HG03460 (cell line): ENCODE results near the gene CDH4.

ENCODE experiments used
- ATAC-seq: cut with Tn5 transposase; IDR thresholded peaks from one replicate; pipeline ENCODE4 v1.9.1; 2021; ENCODE audit not compliant: unreplicated experiment

Gene CDH4

GRCh38 chr20:61659246-61659993, 407.4 kb downstream of the CDH4 start:
- ATAC-seq: no peak

DNA sequence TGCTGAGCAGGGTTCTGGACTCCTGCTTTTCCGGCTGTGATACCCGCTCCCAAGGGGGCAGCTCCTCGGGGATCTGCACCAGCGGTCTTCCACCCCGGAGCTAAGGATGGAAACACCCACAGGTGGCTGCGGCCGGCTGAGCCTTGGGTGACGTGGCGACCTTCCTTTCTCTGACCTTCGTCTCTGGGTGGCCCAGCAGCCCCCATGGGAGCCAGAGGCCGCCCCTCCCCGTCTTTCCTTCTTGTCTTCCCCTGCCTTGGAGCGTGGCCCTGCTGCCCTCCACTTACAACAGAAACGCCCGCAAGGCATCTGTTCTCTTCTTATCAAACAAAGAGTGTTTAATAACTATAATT, 407.9 kb downstream of the CDH4 start:
- no peak for ATAC-seq

GRCh38 chr20:61660559-61660958, 408.5 kb downstream of the CDH4 start:
- no peak for ATAC-seq

DNA sequence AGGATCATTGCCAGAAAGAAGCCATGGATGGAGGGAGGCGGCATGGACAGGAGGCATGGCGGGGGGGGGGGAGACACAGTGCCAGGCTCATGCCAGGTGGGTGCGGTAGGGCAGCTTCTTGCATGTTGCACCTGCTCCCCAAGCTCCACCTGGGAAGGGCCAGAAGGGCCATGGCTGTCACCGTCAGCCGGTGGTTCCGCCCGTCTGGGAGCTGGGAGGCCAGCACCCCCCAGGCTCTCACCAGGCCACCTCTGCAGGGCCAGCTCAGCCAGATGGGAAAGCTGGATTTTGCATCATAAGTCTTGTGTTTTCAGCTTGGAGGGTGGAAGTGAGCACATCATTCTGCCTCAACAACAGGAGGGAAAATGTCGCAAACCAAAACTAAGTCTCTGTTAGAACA, 409.0 kb downstream of the CDH4 start:
- ATAC-seq: no peak

- no peak for ATAC-seq
These were observed 409.5 kb downstream of the CDH4 start for GRCh38 chr20:61661583-61661982.

DNA sequence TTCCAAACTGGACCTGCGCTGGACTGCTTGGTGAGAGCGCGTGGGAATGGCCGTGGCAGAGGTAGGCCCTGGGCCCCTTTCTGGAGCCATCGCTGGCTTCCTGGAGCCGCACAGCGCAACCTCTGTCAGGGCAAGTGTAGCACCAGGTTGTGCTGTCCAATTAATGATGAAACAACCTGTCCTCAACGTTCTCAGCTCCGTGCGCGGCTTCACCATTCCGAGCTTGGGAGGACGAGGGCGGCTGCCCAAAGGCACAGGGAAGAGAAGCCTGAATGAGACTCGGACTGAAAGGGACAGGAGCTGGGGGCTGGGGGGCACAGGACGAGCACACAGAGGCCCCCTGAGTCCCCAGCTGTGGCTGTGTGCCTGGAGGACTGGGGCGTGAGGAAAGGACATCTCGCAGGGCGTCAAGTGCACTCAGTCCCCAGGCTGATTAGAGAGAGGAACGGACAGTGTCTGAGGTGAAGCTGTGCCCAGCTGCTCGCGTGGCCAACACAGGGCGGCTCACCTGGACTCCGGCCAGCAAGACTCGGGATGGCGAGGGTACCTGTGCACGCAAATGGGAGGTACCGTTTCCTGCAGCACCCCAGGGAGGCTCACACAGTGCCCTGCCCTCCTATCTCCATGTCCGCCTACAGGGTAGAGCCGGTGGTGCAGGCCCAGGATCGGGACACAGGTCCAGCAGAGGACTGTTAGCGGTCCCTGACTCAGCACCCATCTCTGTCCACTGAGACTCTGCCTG, 410.3 kb downstream of the CDH4 start:
- no peak for ATAC-seq

- ATAC-seq: no peak
These were observed 410.9 kb downstream of the CDH4 start for GRCh38 chr20:61662968-61663331.

- ATAC-seq: no peak
These were observed 411.7 kb downstream of the CDH4 start for GRCh38 chr20:61663521-61664425.

DNA sequence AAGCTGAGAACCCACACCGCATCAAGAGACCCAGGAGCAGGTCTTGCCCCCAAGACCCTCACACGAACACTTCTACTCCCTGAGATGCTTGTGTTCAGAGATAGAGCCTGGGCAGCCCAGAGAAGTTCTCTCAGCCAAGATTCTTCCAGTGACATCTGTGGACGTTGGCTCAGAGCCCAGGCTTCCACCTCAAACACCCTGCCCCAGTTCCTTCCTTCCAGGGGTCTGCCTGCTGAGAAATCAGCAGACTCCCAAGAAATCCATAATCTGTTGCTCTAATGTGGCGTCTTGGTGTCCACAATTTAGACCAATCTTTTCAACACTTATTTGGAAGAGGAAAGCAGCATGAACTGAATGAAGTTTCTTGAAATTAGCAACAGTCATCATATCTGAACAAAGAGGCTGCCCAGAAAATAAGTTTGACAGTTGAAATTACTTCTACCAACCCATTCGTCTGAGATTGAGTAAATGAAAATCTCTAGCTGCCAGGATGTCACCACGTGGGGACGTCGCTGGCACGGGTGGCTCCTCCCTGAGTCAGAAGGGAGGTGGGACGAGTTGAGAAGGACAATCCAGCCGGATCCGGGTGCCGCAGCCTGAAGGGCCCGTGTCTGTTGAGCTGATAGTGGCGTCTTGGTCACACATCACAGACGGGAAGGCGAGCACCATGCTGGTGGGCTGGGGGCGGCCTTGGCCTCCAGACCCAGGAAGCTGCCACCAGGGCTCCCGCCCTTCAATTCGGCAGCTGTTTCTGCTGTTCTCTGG, 412.7 kb downstream of the CDH4 start:
- no peak for ATAC-seq

GRCh38 chr20:61665528-61666470, 413.7 kb downstream of the CDH4 start:
- no peak for ATAC-seq

GRCh38 chr20:61666471-61666832, 414.4 kb downstream of the CDH4 start:
- no peak for ATAC-seq

GRCh38 chr20:61667056-61667792, 415.2 kb downstream of the CDH4 start:
- ATAC-seq: no peak

- ATAC-seq: no peak
These were observed 416.1 kb downstream of the CDH4 start for GRCh38 chr20:61668065-61668650.

GRCh38 chr20:61668771-61669503, 416.9 kb downstream of the CDH4 start:
- no peak for ATAC-seq

DNA sequence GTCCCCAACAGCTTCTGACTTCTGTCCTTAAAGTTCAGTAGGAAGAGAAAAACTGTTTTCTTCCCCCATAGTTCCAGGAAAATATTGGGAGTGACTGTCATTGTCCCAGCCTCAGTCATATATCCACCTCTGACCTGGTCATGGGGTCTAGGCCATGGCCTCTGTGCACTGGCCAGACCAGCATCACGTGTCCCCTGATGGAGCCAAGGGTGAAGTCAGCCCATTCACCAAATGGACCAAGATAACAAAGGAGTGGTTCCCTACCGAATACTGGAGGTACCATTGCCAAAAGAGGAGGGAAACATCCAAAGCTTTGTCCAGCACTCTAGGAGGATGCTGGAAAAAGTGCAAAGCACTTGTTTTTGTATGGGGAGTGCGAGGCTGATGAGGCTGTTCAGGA, 418.2 kb downstream of the CDH4 start:
- ATAC-seq: no peak

GRCh38 chr20:61671559-61671958, 419.5 kb downstream of the CDH4 start:
- no peak for ATAC-seq

DNA sequence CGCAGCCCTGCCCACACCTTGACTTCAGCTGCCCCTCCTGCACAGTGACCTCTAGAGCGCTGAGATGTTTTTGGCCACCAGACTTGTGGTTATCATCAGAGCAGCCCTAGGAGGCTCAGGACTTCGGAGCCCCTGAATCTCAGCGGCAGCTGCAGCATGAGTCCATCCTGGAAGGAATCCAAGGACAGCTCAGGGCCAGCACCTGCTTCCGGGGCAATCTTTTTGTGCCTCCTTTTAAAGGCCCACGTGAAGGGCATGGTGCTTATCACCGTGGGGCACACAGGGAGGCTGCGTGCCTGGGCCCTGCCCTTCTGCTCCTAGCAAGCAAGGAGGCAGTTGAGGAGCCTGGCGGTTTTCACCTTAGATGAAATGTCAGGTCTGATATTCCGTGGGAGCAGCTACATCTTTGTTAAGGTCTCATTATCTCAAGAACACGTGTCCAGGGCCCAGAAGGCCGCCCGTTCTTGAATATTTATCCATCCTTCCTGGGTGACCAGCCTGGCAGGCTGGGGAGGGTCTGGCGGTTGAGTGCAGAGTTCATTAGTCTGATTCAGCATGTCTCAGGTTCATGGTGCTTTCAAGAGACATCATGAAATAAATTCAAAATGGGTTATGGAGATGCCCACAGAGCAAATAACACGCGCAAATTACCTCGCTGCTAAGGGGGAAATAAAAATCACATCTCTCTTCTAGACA, 421.2 kb downstream of the CDH4 start:
- no peak for ATAC-seq

DNA sequence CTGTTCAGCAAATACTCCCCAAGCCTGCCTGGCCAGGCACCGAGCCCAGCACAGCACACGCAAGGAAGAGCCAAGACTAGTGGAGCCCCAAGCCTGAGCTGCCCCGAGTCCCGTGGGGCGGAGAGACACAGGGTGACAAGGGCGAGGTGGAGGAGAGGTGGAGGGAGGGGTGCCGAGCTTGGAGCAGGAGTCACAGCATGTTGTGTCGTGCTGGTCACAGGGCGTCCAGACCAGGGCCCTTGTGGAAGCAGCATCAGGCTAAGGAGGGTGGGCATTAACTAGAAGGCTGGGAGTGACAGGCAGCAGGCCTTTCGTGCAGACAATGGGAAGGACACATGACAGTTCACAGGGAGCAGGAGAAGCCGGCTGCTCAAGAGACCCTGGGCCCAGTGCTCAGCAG, 422.1 kb downstream of the CDH4 start:
- ATAC-seq: no peak
